Activated CD4-positive, alpha-beta T cell treated with anti-CD3 and anti-CD28 coated beads, Interleukin-2, Interleukin-4, amounts not matched to agents 100 ng/mL and 50 ng/mL, durations not matched to agents 16 hours and 8 hours (primary cell): ENCODE results near the gene CCSER2.
A peak's percentile ranks its signal among the peaks of the same experiment; 100 is the strongest.
"Not testable (repeated sequence)": the region's sequence is repeated elsewhere in the genome, so short reads cannot be mapped to it uniquely, and the experiment has no call there.

Experiments used
- DNase-seq: peaks from one replicate; pipeline ENCODE4 v3.0.0-alpha.2; 2020; ENCODE audit warnings: low spot score

CCSER2 gene

GRCh38 chr10:84314275-84314674 is 14.1 kb upstream of the CCSER2 start:
- no peak for DNase-seq

DNA sequence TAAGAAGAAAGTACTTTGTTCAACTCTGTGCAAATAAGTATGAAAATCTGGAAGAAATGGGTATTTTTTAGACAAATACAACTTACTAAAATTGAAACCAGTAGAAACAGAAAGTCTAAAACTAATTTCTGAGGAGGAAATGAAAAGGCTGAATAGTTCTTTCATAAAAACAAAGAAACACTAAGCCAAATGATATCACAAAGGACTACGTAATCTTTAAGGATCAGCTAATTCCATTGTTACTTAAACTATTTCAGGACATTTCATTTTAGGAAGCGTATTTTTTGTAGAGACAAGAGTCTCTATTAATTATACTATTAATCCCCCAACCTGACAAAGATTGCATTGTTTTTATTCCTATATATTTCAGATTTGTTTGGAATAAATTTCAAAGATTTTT is 11.2 kb upstream of the CCSER2 start:
- peak; percentile 30 for DNase-seq

DNA sequence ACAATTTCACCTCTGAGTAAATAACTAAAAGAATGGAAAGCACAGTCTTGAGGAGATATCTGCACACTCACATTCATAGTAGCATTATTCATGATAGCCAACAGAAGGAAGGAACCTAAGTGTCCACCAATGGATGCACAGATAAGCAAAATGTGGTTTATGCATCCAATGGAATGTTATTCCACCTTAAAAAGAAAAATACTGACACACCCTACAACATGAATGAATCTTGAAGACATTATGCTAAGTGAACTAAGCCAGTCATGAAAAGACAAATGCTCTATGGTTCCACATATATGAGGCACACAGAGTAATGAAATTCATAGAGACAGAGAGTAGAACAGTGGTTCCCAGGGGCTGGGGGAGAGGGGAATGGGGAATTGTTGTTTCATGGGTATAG is 6.5 kb upstream of the CCSER2 start:
- DNase-seq: no peak

- DNase-seq: not testable (repeated sequence)
Measured at GRCh38 chr10:84323566-84323965, 4.8 kb upstream of the CCSER2 start.

DNA sequence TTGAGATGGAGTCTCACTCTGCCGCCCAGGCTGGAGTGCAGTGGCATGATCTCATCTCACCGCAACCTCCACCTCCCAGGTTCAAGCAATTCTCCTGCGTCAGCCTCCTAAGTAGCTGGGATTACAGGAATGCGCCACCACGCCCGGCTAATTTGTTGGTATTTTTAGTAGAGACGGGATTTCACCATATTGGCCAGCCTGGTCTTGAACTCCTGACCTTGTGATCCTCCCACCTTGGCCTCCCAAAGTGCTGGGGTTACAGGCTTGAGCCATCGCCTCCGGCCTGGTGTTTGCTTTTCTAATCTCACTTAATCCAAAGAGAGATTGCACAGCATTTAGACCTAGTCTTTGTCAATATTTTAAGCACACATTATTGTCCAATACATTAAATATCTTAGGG is 1.4 kb upstream of the CCSER2 start:
- DNase-seq: not testable (repeated sequence)

GRCh38 chr10:84329196-84329611 is 815 bp downstream of the CCSER2 start:
- peak; percentile 82 for DNase-seq

DNA sequence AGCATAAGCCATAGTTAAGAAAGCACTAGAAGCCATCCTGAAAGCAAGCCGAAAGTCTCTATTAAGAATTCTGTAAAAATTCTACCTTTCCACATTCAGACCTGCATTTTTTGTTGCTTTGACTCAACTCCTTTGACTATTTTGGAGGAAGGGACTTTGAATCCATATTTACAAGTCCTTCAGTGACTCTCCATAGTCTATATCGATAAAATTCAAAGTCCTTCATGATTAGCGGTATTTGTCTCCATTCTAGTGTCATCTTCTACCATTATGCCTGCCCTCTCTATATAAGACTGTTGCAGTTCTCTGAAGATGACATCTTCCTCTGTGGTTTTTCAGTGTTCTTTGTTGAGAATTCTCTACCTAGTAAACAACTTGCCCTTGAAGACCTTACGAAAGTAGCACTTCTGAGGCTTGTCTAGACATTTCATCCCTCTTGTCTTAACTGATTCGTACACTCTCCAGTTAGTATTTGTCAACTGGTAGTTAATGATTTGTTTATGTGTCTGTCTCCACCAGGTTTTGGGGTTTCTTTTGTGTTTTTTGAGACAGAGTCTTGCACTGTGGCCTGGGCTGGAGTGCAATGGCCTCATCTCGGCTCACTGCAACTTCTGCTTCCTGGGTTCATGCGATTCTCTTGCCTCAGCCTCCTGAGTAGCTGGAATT is 1.7 kb downstream of the CCSER2 start:
- DNase-seq: peak; percentile 77

DNA sequence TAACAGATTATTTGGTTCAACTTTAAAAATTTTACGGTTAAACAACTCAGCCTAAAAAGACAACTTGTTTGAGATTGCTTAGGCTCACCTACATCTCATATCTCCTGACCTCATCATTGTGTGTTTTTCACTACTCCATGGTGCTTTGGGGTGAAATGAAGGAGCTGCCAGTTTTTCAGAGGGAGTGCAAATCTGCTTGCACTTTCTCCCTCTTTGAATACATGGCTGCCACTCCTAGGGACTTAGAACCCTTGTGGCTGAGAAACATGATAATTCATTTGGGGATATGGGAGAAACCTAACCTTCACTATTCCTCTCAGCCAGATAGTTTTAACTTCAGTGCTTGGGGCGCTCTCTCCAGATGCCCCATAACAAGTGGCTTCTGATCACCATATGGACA is 2.7 kb downstream of the CCSER2 start:
- no peak for DNase-seq

- DNase-seq: peak; percentile 82
Measured at GRCh38 chr10:84333864-84334451, 5.6 kb downstream of the CCSER2 start.

DNA sequence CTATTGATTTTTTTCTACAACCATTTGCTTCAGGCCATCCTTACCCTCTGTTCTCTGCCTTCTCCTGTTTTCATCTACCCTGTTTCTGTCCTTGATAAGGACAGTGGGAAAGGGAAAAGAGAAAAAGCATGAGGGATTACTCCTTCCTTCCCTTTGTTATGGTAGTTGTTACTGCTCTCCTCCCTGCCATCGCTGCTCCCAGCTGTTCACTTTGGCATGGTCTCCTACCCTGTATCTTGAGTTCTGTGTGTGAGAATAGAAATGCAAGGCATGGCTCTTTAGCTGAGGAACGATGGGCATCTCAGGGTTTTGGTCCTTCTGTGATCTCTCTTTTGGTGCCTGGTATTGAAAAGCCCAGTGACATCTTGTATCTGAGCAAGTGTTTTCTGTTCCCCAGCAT is 6.4 kb downstream of the CCSER2 start:
- no peak for DNase-seq

DNA sequence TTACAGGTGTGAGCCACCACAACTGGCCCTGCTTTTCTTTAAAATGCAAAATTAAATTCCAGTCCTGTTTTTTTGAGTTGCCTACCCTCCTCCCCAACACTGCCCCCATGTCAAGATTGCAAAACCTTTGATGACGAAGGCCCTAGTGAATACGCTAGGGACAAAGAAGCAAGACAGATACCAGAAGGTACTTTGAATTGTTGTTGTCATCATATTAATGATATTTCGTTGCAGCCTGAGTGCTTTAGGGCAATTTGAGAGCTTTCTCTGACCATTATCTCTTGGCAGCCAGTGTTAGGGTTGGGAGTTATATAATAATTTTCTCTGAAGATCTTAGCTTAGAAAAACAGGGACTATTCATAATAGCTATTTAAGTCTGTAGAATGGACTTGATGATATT is 7.1 kb downstream of the CCSER2 start:
- DNase-seq: no peak

GRCh38 chr10:84336406-84337090 is 8.2 kb downstream of the CCSER2 start:
- no peak for DNase-seq

DNA sequence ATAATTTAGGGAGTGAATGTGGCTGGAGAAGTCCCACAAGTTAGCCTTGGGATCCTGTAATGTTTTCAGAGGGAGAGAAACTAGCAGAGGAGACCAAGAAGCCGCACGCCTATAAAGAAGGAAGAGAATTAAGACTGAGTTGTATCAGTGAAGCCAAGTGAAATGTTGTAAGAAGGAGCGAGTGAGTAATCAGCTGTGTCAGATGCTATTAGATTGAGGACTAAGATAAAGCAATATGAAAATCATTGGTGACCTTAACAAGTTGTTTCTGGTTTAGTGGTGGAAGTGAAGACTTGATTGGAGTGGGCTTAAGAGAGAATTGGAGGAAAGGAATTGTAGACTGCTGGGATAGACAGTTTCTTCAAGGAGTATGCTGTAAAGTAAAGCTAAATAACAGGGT is 8.8 kb downstream of the CCSER2 start:
- DNase-seq: no peak

DNA sequence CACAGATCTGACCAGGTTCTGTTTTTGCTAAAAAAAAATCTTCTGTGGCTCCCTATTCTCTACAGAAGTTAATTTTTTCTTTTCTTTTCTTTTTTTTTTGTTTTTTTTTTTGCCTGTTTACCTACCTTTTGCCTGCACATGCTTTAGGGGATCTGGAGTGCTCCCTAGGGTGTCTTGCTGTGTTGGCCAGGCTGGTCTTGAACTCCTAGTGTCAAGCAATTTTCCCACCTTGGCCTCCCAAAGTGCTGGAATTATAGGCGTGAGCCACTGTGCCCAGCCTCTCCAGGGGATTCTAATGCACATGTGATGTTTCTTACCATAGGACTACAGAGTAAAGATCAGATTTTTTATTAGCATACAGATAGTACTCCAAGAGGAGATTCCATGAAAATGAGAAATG is 10.6 kb downstream of the CCSER2 start:
- DNase-seq: no peak

DNA sequence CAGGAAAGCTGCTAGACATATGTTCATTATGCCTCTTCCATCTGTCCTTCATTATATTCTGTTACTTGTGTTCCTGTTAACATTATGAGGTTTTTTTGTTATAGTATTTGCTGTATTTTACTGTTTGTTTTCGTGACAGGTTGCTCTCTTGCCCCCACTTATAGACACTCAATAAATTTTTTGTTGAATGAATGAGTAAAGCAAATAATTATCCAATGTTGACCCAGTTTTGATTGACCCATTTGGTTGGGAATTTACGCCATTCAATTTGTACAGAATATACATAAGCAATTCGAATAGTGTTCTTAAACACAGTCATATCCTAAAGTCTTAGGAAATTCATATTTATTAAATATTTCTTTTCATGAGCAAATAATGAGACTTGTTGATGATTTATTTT is 11.8 kb downstream of the CCSER2 start:
- DNase-seq: no peak

DNA sequence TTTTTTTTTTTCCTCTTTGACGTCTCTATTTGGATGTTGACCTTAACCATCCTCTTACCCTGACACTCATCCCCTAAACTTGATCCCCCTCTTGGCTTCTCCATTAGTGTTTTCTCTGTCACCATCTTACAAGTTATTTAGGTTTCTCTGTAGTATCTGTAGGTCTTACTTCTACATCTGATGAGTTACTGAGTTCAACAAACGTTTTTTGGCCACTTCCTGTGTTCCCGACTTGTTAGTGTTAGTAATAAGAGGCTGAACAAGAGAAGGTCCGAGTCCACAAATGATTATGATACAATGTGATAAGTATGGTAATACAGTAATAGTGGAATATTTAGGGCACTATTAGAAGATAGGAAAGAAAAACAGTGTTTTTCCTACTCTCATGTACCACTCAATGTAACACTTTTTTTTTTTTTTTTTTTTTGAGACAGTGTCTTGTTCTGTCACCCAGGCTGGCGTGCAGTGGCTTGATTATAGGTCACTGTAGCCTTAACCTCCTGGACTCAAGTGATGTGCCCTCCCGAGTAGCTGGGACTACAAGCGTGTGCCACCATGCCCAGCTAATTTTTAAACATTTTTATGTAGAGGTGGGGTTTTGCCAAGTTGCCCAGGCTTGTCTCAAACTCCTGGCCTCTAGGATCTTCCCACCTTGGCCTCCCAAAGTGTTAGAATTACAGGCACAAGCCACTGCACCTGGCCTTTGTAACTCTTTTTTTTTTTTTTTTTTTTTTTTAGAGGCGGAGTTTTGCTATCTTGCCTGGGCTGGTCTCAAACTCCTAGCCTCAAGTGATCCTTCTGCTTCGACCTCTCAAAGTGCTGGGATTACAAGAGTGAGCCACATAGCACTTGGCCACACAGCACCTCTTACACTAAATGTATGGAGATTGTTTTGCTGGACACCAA is 12.5 kb downstream of the CCSER2 start:
- DNase-seq: no peak

DNA sequence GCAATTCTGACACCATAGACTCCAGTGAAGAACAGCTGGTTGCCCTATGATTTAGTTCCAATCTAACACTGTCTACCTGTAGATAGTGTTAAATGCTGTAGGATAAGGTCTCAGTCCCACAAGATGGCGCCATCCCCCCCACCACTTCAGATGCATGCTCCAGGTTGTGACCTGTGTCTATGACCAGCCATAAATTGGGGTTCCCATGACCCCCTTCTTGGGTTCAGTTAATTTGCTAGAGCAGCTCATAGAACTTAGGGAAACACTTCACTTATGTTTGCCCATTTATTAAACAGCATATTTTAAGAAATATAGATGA is 13.1 kb downstream of the CCSER2 start:
- no peak for DNase-seq

- no peak for DNase-seq
Measured at GRCh38 chr10:84341983-84342382, 13.6 kb downstream of the CCSER2 start.

DNA sequence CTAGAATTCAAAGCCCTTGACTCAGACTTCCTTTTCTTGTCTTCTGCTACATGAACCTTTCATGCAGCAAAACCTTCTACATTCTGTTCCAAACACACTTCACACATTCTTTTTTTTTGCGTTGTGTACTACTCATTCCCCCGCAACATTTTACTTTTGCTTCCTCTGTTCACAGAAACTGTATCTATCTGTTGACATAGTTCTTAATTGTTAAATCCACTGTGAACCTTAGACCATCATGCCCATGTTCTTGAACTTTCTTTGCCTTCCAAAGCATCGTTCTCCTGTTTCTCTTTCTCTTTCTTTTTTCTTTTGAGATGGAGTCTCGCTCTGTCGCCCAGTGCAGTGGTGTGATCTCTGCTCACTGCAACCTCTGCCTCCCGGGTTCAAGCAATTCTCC is 14.2 kb downstream of the CCSER2 start:
- DNase-seq: no peak

- DNase-seq: no peak
Measured at GRCh38 chr10:84343831-84344230, 15.4 kb downstream of the CCSER2 start.

DNA sequence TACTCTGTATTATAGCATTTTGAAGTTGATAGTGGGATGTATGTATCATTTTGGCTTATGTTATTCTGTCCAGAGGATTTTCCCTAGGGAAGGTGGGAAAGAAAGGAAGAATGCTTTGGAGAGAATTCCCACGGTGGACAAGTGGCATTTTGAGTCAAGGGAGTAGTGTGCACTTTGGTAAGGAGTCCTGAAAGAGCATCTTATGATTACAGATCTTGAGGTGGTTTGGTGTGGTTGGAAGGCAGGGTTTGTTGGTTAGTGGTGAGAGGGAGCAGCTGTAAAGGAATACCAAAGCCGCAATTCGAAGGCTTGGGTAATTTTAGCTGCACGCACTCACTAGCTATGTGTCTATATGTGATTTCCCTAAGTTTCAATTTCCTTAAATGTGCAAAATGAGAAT is 16.1 kb downstream of the CCSER2 start:
- no peak for DNase-seq

DNA sequence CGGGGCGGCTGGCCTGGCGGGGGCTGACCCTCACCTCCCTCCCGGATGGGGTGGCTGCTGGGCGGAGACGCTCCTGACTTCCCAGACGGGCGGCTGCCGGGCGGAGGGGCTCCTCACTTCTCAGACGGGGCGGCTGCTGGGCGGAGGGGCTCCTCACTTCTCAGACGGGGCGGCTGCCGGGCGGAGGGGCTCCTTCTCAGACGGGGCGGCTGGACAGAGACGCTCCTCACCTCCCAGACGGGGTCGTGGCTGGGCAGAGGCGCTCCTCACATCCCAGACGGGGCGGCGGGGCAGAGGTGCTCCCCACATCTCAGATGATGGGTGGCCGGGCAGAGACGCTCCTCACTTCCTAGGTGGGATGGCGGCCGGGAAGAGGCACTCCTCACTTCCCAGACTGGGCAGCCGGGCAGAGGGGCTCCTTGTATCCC is 19.2 kb downstream of the CCSER2 start:
- DNase-seq: not testable (repeated sequence)

GRCh38 chr10:84348447-84348846 is 20.1 kb downstream of the CCSER2 start:
- no peak for DNase-seq
